GM19324 (cell line): ENCODE results near the gene CPNE9.

Experiments used
- ATAC-seq: cut with Tn5 transposase; IDR thresholded peaks from one replicate; pipeline ENCODE4 v1.9.1; 2021; ENCODE audit warnings: mild to moderate bottlenecking, moderate library complexity; ENCODE audit not compliant: unreplicated experiment, low FRiP score

The CPNE9 gene, protein sequence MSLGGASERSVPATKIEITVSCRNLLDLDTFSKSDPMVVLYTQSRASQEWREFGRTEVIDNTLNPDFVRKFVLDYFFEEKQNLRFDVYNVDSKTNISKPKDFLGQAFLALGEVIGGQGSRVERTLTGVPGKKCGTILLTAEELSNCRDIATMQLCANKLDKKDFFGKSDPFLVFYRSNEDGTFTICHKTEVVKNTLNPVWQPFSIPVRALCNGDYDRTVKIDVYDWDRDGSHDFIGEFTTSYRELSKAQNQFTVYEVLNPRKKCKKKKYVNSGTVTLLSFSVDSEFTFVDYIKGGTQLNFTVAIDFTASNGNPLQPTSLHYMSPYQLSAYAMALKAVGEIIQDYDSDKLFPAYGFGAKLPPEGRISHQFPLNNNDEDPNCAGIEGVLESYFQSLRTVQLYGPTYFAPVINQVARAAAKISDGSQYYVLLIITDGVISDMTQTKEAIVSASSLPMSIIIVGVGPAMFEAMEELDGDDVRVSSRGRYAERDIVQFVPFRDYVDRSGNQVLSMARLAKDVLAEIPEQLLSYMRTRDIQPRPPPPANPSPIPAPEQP

DNA sequence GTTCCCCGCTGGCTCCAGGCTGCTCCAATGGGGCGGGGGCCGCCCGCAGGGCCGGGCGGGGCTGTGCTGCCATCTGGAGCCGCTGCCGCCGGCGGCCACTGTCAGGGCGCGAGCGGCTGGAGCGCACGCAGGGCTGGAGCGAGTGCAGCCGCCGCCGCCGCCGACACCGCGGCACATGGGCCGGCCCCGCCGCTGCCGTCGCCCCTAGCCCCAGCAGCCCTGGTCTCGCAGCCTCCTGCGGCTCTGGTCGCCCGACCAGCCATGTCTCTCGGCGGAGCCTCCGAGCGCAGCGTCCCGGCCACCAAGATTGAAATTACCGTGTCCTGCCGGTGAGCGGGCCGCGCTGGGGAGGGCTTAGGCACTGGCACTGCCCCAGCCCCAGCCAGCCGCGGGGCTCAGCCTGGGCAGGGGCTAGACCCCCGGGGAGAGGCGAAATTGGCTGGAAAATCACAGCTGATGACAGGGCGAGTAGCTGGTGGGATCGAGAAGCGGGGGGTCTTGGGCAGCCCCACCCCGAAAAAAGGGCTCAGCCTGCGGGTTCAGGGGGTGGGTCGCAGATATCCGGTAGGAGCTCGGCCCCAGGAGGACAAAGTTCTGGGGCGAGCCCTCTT lies at the start of gene CPNE9:
CPNE9 (plus strand) TSS at position 98 of the 611 bp plus-strand sequence; CDS start at position 262, 164 bp downstream.
- no peak for ATAC-seq

DNA sequence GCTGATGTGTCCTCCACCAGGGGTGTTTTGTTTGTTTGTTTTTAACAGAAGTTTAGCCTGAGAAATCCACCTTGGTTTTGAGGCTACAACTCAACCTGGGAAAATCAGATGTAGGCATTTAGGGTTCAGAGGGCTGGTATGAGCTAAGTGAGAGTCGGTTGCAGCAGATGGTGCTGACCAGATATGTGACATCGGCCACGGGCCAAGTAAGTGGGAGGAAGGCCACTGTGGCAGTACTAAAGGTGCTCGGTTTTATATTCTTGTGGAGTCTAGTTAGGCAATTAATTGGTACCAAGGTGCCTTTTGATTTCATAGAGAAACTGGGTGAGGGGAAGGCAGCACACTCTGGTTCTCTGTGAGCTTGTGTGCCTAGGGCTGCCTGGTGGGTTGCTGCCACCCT lies 43.8 kb upstream of the CPNE9 start:
- no peak for ATAC-seq

GRCh38 chr3:9660972-9661371 lies 42.7 kb upstream of the CPNE9 start:
- ATAC-seq = no peak

DNA sequence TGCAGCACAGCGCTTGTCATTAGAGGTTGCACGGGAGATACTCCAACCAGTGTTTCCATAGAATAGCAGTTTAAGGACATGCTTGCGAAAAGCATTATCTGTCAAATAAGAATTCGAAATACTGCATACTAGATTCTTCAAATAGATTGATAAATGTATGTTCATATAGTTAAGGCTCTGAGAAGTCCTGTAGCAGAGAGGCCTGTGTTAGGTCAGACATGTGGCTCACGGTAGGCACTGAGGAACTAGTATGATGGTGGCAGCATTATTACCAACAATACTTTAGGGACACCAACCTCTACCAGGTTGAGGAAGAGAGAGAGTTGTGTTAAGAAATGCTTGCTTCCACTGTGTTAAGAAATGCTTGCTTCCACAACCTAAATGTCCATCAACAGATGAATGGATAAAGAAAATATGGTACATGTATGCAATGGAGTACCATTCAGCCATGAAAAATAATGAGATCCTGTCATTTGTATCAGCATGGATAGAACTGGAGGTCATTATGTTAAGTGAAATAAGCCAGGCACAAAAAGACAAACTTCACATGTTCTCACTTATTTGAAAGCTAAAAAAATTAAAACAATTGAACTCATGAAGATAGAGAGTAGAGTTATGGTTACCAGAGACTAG lies 39.4 kb upstream of the CPNE9 start:
- ATAC-seq = no peak

GRCh38 chr3:9666704-9667445 lies 36.8 kb upstream of the CPNE9 start:
- no peak for ATAC-seq

DNA sequence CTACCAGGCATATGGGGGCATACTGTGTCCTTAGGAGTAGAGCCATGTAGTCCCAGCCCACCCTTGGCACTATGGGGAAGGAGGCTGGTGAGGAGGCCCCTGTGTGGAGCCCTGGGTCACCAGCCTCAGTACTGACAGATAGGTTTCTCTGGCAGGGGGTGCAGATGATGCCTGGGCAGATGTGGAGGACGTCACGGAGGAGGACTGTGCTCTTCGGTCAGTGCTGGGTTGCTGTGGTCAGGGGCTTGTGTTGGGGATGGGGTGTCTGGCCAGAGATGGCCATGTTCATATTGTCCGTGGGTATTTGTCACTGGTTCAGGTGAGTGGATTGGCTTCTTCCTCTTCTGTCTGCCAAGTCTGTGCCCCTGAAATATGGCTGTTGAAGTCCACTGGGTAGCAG lies 34.4 kb upstream of the CPNE9 start:
- no peak for ATAC-seq

DNA sequence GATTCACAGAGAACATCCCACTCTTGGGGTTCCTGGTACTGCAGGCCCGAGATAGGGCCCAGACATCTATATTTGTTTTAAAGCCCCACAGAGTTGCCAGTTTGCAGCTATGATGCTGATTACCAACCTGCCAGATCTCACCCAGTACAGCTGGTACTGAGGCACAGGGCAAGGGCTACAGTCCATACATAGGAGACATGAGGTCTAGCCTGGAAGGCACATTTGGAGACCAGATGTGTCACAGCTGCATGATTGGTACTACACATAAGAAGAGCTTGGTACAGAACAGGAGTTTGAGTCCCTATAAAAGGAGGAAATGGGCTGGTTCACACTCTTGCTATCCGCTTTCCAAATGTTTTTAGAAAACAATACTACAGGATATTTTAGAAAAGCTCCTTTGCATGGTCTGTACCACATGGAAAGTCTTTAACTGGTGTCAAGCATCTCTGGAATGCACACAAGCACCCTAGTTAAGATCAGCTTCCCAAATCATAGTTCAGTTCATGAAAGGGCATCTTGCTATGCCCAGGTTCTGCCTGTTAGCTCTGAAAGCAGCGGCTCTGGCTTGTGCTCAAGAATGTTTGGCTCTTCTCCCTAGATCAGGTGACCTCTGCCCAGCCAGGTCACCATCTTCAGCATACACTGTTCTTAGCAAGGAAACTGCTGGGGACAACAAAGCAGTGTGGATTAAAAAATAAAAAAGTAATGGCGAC lies 33.8 kb upstream of the CPNE9 start:
- ATAC-seq = no peak

DNA sequence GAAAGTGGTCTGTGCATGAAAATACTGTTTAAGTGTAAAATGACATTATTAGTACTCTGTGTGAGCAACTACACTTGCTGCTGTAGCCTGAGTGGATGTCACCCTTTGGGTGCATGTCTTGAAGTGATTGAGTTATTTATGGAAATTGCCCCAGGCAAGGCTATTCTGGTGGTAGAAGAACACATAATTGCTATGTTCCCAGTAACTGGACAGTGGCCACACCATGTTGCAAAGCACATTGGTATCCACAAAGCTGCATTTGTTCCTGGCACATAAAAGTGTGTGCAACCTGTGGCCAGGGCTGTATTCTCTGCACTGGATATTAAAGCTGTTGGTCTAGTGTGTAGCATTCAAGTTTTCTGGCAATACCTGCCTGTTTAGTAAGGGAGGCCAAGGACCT lies 30.6 kb upstream of the CPNE9 start:
- ATAC-seq = no peak

GRCh38 chr3:9673752-9674151 lies 29.9 kb upstream of the CPNE9 start:
- ATAC-seq = no peak

GRCh38 chr3:9675736-9676290 lies 27.8 kb upstream of the CPNE9 start:
- no peak for ATAC-seq

GRCh38 chr3:9676785-9677184 lies 26.8 kb upstream of the CPNE9 start:
- ATAC-seq = no peak

DNA sequence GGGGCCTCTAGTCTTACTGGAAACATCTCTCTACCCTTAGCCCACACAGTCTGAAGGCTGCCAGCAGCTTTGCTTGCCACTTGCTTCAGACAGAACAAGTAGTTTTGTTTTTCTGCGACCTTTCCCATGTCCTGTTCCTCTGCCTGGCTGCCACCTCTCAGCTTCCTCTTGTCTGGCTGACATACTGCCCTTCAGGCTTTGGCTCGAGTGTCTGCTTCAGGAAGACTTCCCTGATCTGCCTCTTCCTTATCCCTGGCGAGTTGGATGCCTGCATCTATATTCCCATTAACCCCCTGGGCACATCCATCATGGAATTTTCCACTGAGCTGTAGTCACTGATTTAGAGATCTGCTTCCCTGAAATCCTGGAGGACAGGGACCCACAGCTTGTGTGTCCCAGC lies 25.1 kb upstream of the CPNE9 start:
- ATAC-seq = no peak

- ATAC-seq = no peak
Measured at GRCh38 chr3:9679476-9680080, 24.1 kb upstream of the CPNE9 start.

GRCh38 chr3:9681011-9681722 lies 22.5 kb upstream of the CPNE9 start:
- ATAC-seq = no peak

DNA sequence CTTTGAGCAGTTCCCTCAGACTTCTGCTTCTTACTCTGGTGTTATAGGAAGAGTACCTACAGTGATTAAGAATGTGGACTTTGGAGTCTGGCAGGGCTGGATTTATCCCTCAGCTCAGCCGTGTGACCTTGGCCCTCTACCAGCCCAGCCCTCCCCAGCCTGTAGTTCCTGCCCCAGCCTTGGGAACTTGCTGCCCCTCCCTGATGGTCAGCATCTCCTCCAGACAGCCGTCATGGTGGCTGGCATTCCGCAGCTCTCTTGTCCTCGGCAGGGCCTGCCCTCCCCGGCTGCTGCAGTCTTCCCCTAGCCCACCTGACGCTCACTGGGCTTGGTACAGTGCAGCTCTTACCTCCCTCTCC lies 21.9 kb upstream of the CPNE9 start:
- ATAC-seq = no peak

- no peak for ATAC-seq
Measured at GRCh38 chr3:9682096-9682495, 21.5 kb upstream of the CPNE9 start.

DNA sequence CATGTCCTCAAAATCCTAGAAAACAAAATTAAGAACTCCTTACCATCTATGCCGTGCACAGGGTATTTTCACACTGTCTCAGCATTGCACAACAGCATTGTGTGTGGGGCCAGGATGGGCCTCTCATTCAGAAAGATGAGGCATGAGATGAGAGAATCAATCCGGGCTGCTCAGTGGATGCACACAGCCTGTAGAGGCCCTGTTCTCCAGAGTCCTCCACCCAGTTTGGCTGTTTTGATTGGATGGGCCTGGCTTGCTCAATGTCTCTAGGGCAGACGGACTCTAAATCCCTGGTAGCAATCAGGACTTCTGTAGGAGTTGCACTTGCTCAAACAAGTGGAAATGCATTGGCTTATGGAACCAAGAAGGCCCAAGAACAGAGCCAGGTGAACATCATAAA lies 20.2 kb upstream of the CPNE9 start:
- no peak for ATAC-seq

DNA sequence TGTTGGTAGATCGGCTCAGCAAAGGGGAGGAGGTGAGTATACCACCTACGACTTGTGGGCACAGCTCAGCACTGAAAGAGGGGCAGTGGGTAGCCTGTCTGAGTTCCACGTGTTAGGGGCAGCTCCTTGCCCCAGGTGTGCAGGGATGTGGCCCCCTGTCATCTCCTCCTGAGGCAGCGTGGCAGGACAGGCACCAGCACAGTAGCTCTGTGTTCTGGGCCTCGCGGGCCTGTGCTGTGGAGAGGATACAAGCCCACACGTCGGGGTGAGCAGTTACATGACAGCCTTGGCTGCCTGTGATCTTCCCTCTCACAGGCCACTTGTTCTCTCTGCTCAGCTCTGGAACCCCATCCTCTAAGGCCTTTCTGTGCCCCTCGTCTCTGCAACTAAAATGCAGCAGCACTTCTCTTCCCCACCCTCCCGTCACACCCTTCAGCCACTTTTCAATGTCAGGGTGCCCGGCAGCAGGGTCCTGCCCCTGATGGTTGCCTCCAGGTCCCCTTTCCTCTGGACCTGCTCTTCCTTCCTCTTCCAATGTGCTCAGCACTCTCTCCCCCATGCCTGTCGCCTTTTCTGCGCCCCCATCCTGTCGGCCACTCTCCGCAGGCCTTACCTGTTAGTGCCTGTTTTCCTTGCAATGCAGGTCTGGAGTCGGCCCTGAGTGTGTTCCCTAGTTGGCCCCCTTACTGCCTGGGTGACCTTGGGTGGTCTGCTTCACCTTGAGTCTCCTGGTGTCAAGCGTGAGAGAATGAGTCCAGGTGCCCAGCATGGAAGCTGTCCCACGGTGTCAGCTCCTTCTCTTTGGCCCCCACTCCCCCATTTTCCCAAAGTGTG lies 18.2 kb upstream of the CPNE9 start:
- ATAC-seq = no peak
